Activated T-helper 17 cell treated with anti-CD3 and anti-CD28 coated beads, Interleukin-2, amount 50 U/mL, for 72 hours (primary cell): ENCODE data around the gene PDE8B. TPM values are rescaled to one million over a fixed set of nuclear protein-coding genes. Genes with fewer than 3 reads are reported as not detected.
A peak's percentile ranks its signal among the peaks of the same experiment; 100 is the strongest.
"Not testable (repeated sequence)": the region's sequence is repeated elsewhere in the genome, so short reads cannot be mapped to it uniquely, and the experiment has no call there.

Experiments
- ATAC-seq: fragments of 150-1000 bp; cut with Tn5 transposase; replicated peaks from 2 replicates; pipeline ENCODE4 v1.10.0; 2021; ENCODE audit warnings: mild to moderate bottlenecking, moderate library complexity
- H3K27ac Mint-ChIP-seq: one replicate; pipeline ENCODE4 v1.8.0; 2022; ENCODE audit warnings: mixed read lengths
- H3K27me3 Mint-ChIP-seq: one replicate; pipeline ENCODE4 v1.8.0; 2022; ENCODE audit warnings: mixed read lengths
- H3K36me3 Mint-ChIP-seq: one replicate; pipeline ENCODE4 v1.8.0; 2022; ENCODE audit warnings: low read depth, mild to moderate bottlenecking, mixed read lengths
- H3K4me1 Mint-ChIP-seq: one replicate; pipeline ENCODE4 v1.8.0; 2022; ENCODE audit warnings: mixed read lengths
- H3K4me3 Mint-ChIP-seq: one replicate; pipeline ENCODE4 v1.8.0; 2022; ENCODE audit warnings: mild to moderate bottlenecking, mixed read lengths
- H3K9me3 Mint-ChIP-seq: one replicate; pipeline ENCODE4 v1.8.0; 2022; ENCODE audit warnings: mixed read lengths
- total RNA-seq, 2 donors: library from RNA; stranded (reverse); gene quantifications; one replicate each; pipeline ENCODE4 v1.2.3, GENCODE V29; 2022

The PDE8B gene
- total RNA-seq, 2 donors from 2014 or later = not detected

DNA sequence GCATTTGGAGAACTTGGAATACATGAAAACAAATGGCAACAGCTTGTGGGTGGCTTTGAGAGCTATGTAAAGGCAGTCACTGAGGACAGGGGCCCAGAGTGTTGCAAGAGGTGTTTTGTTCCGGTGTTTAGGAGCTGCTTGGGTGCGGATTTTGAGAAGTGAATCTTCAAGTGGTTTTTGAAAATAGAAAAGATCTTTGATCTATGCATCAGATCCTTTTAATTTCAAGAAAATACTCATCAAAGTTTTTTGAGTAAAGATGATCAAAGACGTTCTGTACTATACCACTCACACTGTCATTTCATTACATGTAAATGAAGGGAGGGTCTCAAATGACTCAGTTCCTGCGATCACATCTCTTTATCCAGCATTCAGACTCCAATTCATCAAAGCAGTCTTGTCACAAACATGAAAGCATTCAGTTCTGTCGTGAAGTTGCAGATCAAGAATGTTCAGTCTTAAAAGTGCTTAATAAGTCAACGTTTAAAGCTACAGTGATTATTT is 169.1 kb downstream of the PDE8B start:
- Mint-ChIP-seq H3K4me3 (peak overlapping the region; percentile 30), H3K27ac (peak overlapping the region; percentile 75), H3K9me3 (no peaks in the 10 kb centered on the region), H3K36me3 (no peaks in the 10 kb centered on the region), H3K27me3 (peaks cover 5% of the 10 kb centered on the region), H3K4me1 (peaks cover 9% of the 10 kb centered on the region)
- peak; percentile 93 for ATAC-seq

DNA sequence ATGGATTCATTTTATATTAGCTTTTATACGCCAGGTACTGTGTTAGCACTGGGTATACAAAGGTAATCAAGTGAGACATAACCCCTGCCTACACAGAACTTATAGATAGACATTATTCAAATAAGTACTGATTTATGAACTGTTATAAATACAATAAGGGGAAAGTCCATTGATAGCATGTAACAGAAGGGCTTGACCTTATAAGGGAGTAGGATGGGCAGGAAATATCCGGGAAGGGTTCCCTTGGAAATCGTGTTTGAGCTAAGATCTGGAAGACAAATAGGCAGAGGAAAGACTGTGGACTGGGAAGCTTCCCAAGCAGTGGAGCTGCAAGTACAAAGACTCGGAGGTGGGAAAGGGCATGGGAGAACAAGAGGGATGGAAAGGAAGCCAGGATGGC is 170.2 kb downstream of the PDE8B start:
- Mint-ChIP-seq H3K4me3 (no peak overlapping the region), H3K9me3 (peaks cover 3% of the 10 kb centered on the region), H3K36me3 (no peaks in the 10 kb centered on the region), H3K27me3 (peaks cover 5% of the 10 kb centered on the region), H3K4me1 (peaks cover 9% of the 10 kb centered on the region), H3K27ac (peak overlapping the region; percentile 75)
- ATAC-seq = no peak

- H3K36me3 Mint-ChIP-seq, H3K27ac Mint-ChIP-seq, H3K27me3 Mint-ChIP-seq, H3K4me3 Mint-ChIP-seq, H3K4me1 Mint-ChIP-seq, H3K9me3 Mint-ChIP-seq, ATAC-seq: not testable (repeated sequence)
These were observed 172.9 kb downstream of the PDE8B start for GRCh38 chr5:77383336-77383735.

DNA sequence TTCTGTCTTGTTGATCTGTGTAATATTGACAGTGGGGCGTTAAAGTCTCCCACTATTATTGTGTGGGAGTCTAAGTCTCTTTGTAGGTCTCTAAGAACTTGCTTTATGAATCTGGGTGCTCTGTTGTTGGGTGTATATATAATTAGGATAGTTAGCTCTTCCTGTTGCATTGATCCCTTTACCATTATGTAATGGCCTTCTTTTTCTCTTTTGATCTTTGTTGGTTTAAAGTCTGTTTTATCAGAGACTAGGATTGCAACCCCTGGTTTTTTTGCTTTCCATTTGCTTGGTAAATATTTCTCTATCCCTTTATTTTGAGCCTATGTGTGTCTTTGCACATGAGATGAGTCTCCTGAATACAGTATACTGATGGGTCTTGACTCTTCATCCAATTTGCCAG is 175.9 kb downstream of the PDE8B start:
- ATAC-seq, H3K4me1 Mint-ChIP-seq, H3K27ac Mint-ChIP-seq, H3K27me3 Mint-ChIP-seq, H3K36me3 Mint-ChIP-seq, H3K4me3 Mint-ChIP-seq, H3K9me3 Mint-ChIP-seq: not testable (repeated sequence)

- no peak for ATAC-seq
- H3K27me3 Mint-ChIP-seq = peaks cover 4% of the 10 kb centered on the region
- H3K27ac Mint-ChIP-seq = no peak overlapping the region
- peaks cover 3% of the 10 kb centered on the region for H3K9me3 Mint-ChIP-seq
- H3K4me1 Mint-ChIP-seq = no peaks in the 10 kb centered on the region
- no peak overlapping the region for H3K4me3 Mint-ChIP-seq
- H3K36me3 Mint-ChIP-seq = no peaks in the 10 kb centered on the region
These were observed 179.3 kb downstream of the PDE8B start for GRCh38 chr5:77389746-77390145.

DNA sequence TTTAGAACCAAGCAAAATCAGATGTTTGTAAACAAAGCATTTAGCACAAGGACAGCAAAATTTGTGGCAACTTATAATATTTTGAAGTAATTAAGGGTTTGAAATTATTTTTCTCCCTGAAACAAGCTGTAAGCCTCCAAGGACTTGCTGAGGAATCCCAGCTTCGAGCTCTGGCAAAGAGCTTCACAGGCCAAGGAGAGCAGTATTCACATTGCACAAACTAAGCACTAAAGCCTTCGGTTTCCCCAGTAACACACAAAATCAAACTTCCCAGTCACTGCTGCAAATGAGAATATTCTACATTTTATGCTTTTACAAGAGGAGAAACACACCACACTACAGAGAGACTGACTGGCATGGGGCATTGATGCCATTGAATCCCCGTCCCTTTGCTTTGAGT is 179.7 kb downstream of the PDE8B start:
- Mint-ChIP-seq H3K27ac (no peak overlapping the region), H3K4me3 (no peak overlapping the region), H3K27me3 (peaks cover 4% of the 10 kb centered on the region), H3K4me1 (no peaks in the 10 kb centered on the region), H3K36me3 (no peaks in the 10 kb centered on the region), H3K9me3 (peaks cover 3% of the 10 kb centered on the region)
- no peak for ATAC-seq

DNA sequence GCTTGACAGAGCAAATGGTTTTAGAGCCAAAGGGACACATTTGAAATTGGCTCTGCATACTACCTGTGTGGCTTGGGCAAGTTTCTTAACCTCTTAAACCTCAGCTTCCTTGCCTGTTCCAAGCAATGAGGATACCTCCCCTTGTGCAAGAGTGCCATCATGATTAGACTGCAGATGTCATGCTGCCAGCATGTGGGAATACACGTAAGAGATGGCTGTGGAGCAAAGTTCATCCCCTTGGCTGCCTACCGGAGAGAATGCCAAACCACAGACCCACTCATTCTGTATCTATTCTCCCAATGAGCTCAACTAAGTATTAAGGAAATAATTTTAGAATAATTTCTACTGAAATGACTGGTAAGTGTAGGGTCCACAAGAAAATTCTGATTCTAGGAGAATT is 180.3 kb downstream of the PDE8B start:
- Mint-ChIP-seq H3K4me3 (no peak overlapping the region), H3K27ac (no peak overlapping the region), H3K4me1 (no peaks in the 10 kb centered on the region), H3K36me3 (no peaks in the 10 kb centered on the region), H3K9me3 (no peaks in the 10 kb centered on the region), H3K27me3 (peaks cover 4% of the 10 kb centered on the region)
- no peak for ATAC-seq

DNA sequence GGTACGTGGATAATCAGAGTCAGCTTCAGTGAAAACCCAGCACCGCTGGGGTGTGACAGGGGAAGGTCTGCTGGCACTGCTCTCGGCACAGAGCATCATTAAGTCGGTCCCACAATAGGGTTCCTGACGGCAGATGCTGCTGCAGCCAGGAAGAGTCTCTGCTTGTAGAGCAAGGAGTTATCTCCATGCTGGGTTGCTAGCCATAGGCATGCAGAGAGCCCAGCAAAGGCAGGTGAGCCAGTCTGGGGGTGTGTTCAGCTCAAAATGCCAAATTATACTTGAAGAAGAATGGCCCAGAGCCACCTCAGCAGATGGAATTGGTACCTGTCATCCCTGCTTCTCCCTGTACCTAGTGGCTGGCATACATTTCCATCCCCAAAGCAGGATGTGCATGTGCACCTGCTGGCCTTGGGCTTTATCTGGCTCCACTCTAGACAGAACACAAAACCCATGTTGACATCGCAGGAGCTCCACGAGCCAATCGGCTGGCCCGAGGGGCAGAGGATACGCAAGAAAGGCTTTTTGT is 180.8 kb downstream of the PDE8B start:
- H3K27ac Mint-ChIP-seq = no peak overlapping the region
- no peak for ATAC-seq
- no peaks in the 10 kb centered on the region for H3K9me3 Mint-ChIP-seq
- no peak overlapping the region for H3K4me3 Mint-ChIP-seq
- no peaks in the 10 kb centered on the region for H3K36me3 Mint-ChIP-seq
- no peaks in the 10 kb centered on the region for H3K4me1 Mint-ChIP-seq
- peaks cover 4% of the 10 kb centered on the region for H3K27me3 Mint-ChIP-seq

- Mint-ChIP-seq H3K9me3 (no peaks in the 10 kb centered on the region), H3K27me3 (peaks cover 4% of the 10 kb centered on the region), H3K4me1 (no peaks in the 10 kb centered on the region), H3K27ac (no peak overlapping the region), H3K36me3 (no peaks in the 10 kb centered on the region), H3K4me3 (no peak overlapping the region)
- ATAC-seq = no peak
These were observed 183.7 kb downstream of the PDE8B start for GRCh38 chr5:77394064-77394715.

- Mint-ChIP-seq H3K9me3 (no peaks in the 10 kb centered on the region), H3K4me1 (no peaks in the 10 kb centered on the region), H3K27me3 (no peaks in the 10 kb centered on the region), H3K27ac (no peak overlapping the region), H3K4me3 (no peak overlapping the region), H3K36me3 (no peaks in the 10 kb centered on the region)
- no peak for ATAC-seq
These were observed 185.5 kb downstream of the PDE8B start for GRCh38 chr5:77396017-77396416.

- no peak for ATAC-seq
- Mint-ChIP-seq H3K27ac (no peak overlapping the region), H3K4me3 (no peak overlapping the region), H3K36me3 (no peaks in the 10 kb centered on the region), H3K27me3 (no peaks in the 10 kb centered on the region), H3K4me1 (no peaks in the 10 kb centered on the region), H3K9me3 (no peaks in the 10 kb centered on the region)
These were observed 187.3 kb downstream of the PDE8B start for GRCh38 chr5:77397686-77398292.

DNA sequence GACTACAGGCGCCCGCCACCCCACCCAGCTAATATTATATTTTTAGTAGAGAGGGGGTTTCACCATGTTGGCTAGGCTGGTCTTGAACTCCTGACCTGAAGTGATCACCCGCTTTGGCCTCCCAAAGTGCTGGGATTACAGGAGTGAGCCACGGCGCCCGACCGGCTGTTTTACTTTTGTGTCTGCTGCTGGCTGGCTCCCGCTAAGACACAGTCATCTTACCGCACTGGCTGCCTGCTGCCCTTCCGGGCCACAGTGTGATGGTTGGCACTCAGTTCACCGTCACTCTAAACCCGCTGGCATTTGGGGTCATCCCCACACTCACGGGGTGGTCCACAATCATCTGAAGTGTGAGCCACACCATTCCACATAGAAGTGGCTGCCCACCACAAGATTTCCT is 188.0 kb downstream of the PDE8B start:
- no peaks in the 10 kb centered on the region for H3K27me3 Mint-ChIP-seq
- H3K4me3 Mint-ChIP-seq = no peak overlapping the region
- no peaks in the 10 kb centered on the region for H3K9me3 Mint-ChIP-seq
- ATAC-seq = no peak
- H3K27ac Mint-ChIP-seq = no peak overlapping the region
- no peaks in the 10 kb centered on the region for H3K4me1 Mint-ChIP-seq
- H3K36me3 Mint-ChIP-seq = no peaks in the 10 kb centered on the region

DNA sequence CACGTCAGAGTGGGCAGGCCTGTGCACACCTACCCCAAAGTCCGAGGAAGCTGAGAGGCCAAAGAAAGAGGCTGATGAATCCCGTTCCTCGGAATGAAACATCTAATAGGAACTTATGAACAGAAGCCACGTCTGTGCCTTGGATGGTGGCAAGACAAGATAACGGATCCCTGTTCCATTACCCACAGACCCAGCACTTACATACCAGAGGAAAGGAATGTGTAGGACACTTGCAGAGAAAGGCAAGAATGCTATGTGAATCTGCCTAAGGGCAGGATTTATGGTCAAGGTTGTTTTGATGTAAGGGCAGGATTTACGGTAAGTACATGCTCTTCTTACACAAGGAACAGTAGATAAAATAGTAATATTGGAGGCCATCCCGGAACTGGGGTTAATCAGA is 188.4 kb downstream of the PDE8B start:
- no peaks in the 10 kb centered on the region for H3K9me3 Mint-ChIP-seq
- ATAC-seq = no peak
- no peak overlapping the region for H3K27ac Mint-ChIP-seq
- H3K36me3 Mint-ChIP-seq = no peaks in the 10 kb centered on the region
- H3K4me3 Mint-ChIP-seq = no peak overlapping the region
- no peaks in the 10 kb centered on the region for H3K4me1 Mint-ChIP-seq
- H3K27me3 Mint-ChIP-seq = no peaks in the 10 kb centered on the region

DNA sequence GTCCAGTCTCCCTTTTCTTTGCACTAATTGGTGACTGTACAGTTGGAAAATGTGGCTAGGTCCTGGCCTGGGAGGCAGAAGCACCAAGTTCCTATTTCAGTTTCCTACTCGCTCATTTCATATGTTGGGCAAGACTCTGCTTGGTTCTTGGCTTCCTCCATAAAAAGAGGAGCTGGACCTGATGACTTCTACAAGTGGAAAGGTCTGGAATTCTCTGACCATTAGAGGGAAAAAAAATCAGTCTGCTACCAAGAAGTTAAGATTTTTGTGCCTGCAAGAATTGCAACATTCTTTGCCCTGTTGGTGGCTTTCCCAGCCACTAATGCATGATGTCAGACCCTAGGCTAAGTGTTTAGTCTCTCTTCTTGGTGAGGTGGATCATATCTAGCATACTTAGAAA is 190.2 kb downstream of the PDE8B start:
- peaks cover 5% of the 10 kb centered on the region for H3K27me3 Mint-ChIP-seq
- no peak overlapping the region for H3K27ac Mint-ChIP-seq

DNA sequence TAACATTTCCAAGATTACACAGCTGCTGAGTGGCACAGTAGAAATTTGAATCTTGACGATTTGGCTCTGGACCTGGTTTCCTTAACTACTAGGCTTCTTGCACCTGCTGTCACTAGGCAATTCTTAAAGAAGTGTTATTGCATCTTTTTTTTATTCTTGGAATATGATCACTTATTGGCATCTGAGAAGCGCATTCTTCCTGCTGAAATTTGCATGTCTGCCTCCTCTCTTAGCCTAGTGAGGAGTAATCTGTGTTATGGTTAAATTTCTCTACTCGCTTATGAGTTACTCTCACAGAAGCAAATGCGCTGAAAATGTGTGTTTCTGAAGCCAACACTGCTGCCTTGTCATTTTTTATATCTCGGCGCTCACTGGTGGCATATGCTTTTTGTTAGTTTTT is 192.3 kb downstream of the PDE8B start:
- Mint-ChIP-seq H3K36me3 (no peaks in the 10 kb centered on the region), H3K27me3 (peaks cover 13% of the 10 kb centered on the region), H3K9me3 (no peaks in the 10 kb centered on the region), H3K4me1 (no peaks in the 10 kb centered on the region), H3K27ac (no peak overlapping the region), H3K4me3 (no peak overlapping the region)
- ATAC-seq = no peak

More for the DNA sequence above, 190.2 kb downstream of the PDE8B start:
- Mint-ChIP-seq H3K36me3 (no peaks in the 10 kb centered on the region), H3K4me1 (no peaks in the 10 kb centered on the region), H3K4me3 (no peak overlapping the region), H3K9me3 (no peaks in the 10 kb centered on the region)
- ATAC-seq = no peak
